Natural killer cell (primary cell): ENCODE data around the gene DUSP28. TPM values are rescaled to one million over a fixed set of nuclear protein-coding genes. Genes with fewer than 3 reads are reported as not detected.

Source experiments
- ATAC-seq, 3 donors: fragments of 150-1000 bp in 2 of 3; fragments of 200-7000 bp in 1 of 3; cut with Tn5 transposase; 1 replicate in 1 of 3; 2 replicates in 2 of 3; pipeline ENCODE4 v1.10.0; 2021; ENCODE audit warnings: mild to moderate bottlenecking in 2 of 3, moderate library complexity in 2 of 3
- DNase-seq, 2 donors: peaks; one replicate each; pipeline versions ENCODE4 v3.0.0 to v3.0.0-alpha.2; 2013 to 2021; ENCODE audit warnings: mixed read lengths in 1 of 2
- H3K27ac ChIP-seq: one replicate; pipeline ENCODE4 v1.5.1; 2013; ENCODE audit warnings: mild to moderate bottlenecking, low read length
- H3K27me3 ChIP-seq: one replicate; pipeline ENCODE4 v1.6.1; 2013; ENCODE audit warnings: low read length; ENCODE audit not compliant: control insufficient read depth, insufficient read depth
- H3K36me3 ChIP-seq: one replicate; pipeline ENCODE4 v1.6.1; 2013; ENCODE audit warnings: low read length; ENCODE audit not compliant: control insufficient read depth, insufficient read depth
- H3K4me1 ChIP-seq: one replicate; pipeline ENCODE4 v1.6.1; 2013; ENCODE audit warnings: low read length; ENCODE audit not compliant: control insufficient read depth, insufficient read depth
- H3K4me3 ChIP-seq: one replicate; pipeline ENCODE4 v1.5.1; 2013; ENCODE audit warnings: low read length
- H3K9me3 ChIP-seq: one replicate; pipeline ENCODE4 v1.6.1; 2013; ENCODE audit warnings: low read length; ENCODE audit not compliant: control insufficient read depth, insufficient read depth
- H3K27ac Mint-ChIP-seq, 2 donors: one replicate each; pipeline ENCODE4 v1.8.0; 2022; ENCODE audit warnings: mild to moderate bottlenecking in 2 of 2, mixed read lengths in 2 of 2, moderate library complexity in 1 of 2
- H3K27me3 Mint-ChIP-seq, 2 donors: one replicate each; pipeline ENCODE4 v1.8.0; 2022; ENCODE audit warnings: low read depth in 2 of 2, mixed read lengths in 2 of 2
- H3K36me3 Mint-ChIP-seq: one replicate; pipeline ENCODE4 v1.8.0; 2022; ENCODE audit warnings: mixed read lengths
- H3K4me1 Mint-ChIP-seq, 2 donors: one replicate each; pipeline ENCODE4 v1.8.0; 2022; ENCODE audit warnings: mixed read lengths in 2 of 2
- H3K4me3 Mint-ChIP-seq: one replicate; pipeline ENCODE4 v1.8.0; 2022; ENCODE audit warnings: mild to moderate bottlenecking, moderate library complexity, mixed read lengths
- H3K9me3 Mint-ChIP-seq, 2 donors: one replicate each; pipeline ENCODE4 v1.8.0; 2022; ENCODE audit warnings: mixed read lengths in 2 of 2
- CTCF ChIP-seq: fragments of 200-600 bp; IDR thresholded peaks from one replicate; pipeline ENCODE4 v1.8.0; 2022; ENCODE audit warnings: antibody characterized with exemption
- WGBS: methylation state at CpG from one replicate; pipeline ENCODE4 v1.1.7; 2013; ENCODE audit warnings: missing lambda C conversion rate; ENCODE audit not compliant: insufficient coverage; 5-methylcytosine and 5-hydroxymethylcytosine counted together
- intact Hi-C: fragments of 100-400 bp; cut with micrococcal nuclease; formaldehyde crosslinking; loops from one replicate; pipeline ENCODE4 v1.14.2; 2022
- total RNA-seq, 4 donors: library from RNA; stranded (reverse); fragments of 120-200 nt in 1 of 4; gene quantifications; one replicate each; pipeline versions ENCODE4 v1.2.3 to v1.2.4, GENCODE V29; 2013 to 2022

The DUSP28 gene
- total RNA-seq, 3 donors from 2014 or later (not counting 1 experiment from before 2014, with no cell fraction given): 13.5 to 25.2 (median 18.5) TPM

- no peaks in the 10 kb centered on the region for H3K27me3 Mint-ChIP-seq
- H3K4me1 ChIP-seq: peaks cover 62% of the 10 kb centered on the region
- ATAC-seq: no peak
- no peaks in the 10 kb centered on the region for H3K9me3 ChIP-seq
- H3K36me3 ChIP-seq: peaks cover 36% of the 10 kb centered on the region
- peak overlapping the region; percentile 89 for H3K4me3 Mint-ChIP-seq
- WGBS: 94% methylated on average over 10 of the region's 11 CpGs
- no peak for TF ChIP-seq CTCF
- peak in 1 of 2 donors; percentile 14 for DNase-seq
- H3K27ac Mint-ChIP-seq: peak overlapping the region; percentile 34 to 54
- no peaks in the 10 kb centered on the region for H3K27me3 ChIP-seq
- peaks cover 46 to 62% of the 10 kb centered on the region in 2 donors for H3K4me1 Mint-ChIP-seq
- H3K27ac ChIP-seq: no peak overlapping the region
- intact Hi-C loops: no loop called here
- H3K9me3 Mint-ChIP-seq: no peaks in the 10 kb centered on the region
- no peaks in the 10 kb centered on the region for H3K36me3 Mint-ChIP-seq
- H3K4me3 ChIP-seq: no peak overlapping the region
These were observed 10.6 kb downstream of the DUSP28 start for GRCh38 chr2:240570531-240571313.

GRCh38 chr2:240571314-240571973 lies 11.3 kb downstream of the DUSP28 start:
- Mint-ChIP-seq H3K4me1 (peaks cover 40 to 57% of the 10 kb centered on the region in 2 donors), H3K36me3 (no peaks in the 10 kb centered on the region), H3K9me3 (no peaks in the 10 kb centered on the region), H3K4me3 (peak overlapping the region; percentile 67), H3K27me3 (no peaks in the 10 kb centered on the region), H3K27ac (peak overlapping the region; percentile 34 to 54)
- Histone ChIP-seq H3K27me3 (no peaks in the 10 kb centered on the region), H3K36me3 (peaks cover 44% of the 10 kb centered on the region), H3K4me3 (no peak overlapping the region), H3K4me1 (peaks cover 56% of the 10 kb centered on the region), H3K27ac (no peak overlapping the region), H3K9me3 (no peaks in the 10 kb centered on the region)
- WGBS: 95% methylated on average over 18 of the region's 18 CpGs
- DNase-seq: no peak
- intact Hi-C loops: no loop called here
- TF ChIP-seq CTCF: no peak
- ATAC-seq: no peak

GRCh38 chr2:240572141-240573031 lies 12.2 kb downstream of the DUSP28 start:
- no peak for DNase-seq
- no peak for TF ChIP-seq CTCF
- Histone ChIP-seq H3K36me3 (peaks cover 53% of the 10 kb centered on the region), H3K4me3 (no peak overlapping the region), H3K27me3 (no peaks in the 10 kb centered on the region), H3K27ac (no peak overlapping the region), H3K4me1 (peaks cover 47% of the 10 kb centered on the region), H3K9me3 (no peaks in the 10 kb centered on the region)
- intact Hi-C loops: no loop called here
- Mint-ChIP-seq H3K4me1 (peaks cover 34 to 52% of the 10 kb centered on the region in 2 donors), H3K27ac (no peak overlapping the region), H3K9me3 (no peaks in the 10 kb centered on the region), H3K4me3 (no peak overlapping the region), H3K36me3 (no peaks in the 10 kb centered on the region), H3K27me3 (no peaks in the 10 kb centered on the region)
- no peak for ATAC-seq
- 96% methylated on average over 30 of the region's 30 CpGs for whole genome bisulfite sequencing
